PC-9 (cell line): ENCODE measurements around the gene PPP2R2B. TPM values are rescaled to one million over a fixed set of nuclear protein-coding genes. Genes with fewer than 3 reads are reported as not detected.

ENCODE experiments used
- BruUV-seq: library from RNA; stranded (reverse); fragments of 400-500 nt; replicated peaks from 2 replicates; lab custom pipeline; 2021; lab: Mats Ljungman, UMichigan
- CTCF ChIA-PET: fragments of 300-600 bp; sonication (Branson Sonifier 250); formaldehyde crosslinking; loops from one replicate; lab custom pipeline; 2022; ENCODE audit warnings: antibody characterized with exemption; lab: Charles Lee
- POLR2A ChIA-PET: fragments of 300-600 bp; sonication (Branson Sonifier 250); formaldehyde crosslinking; loops from one replicate; lab custom pipeline; 2022; ENCODE audit warnings: antibody characterized with exemption; ENCODE audit not compliant: unreplicated experiment; lab: Charles Lee
- DNase-seq, 2 experiments: peaks; one replicate each; pipeline versions ENCODE4 v3.0.0 to v3.0.0-alpha.2; 2015 to 2022; ENCODE audit warnings: mixed read lengths in 1 of 2
- H2AFZ ChIP-seq: fragments of 200-600 bp; sonication (generic); 2 replicates; pipeline ENCODE4 v1.8.1; 2017; ENCODE audit warnings: antibody characterized with exemption
- H3F3A ChIP-seq: fragments of 200-600 bp; sonication (generic); 2 replicates; pipeline ENCODE4 v1.8.1; 2017; ENCODE audit warnings: antibody characterized with exemption, mild to moderate bottlenecking, low read depth; ENCODE audit not compliant: insufficient read depth
- H3K27ac ChIP-seq: fragments of 200-600 bp; sonication (generic); 2 replicates; pipeline ENCODE4 v1.6.1; 2016; ENCODE audit warnings: mixed run types
- H3K27me3 ChIP-seq: fragments of 200-600 bp; sonication (generic); 2 replicates; pipeline ENCODE4 v1.6.1; 2016; ENCODE audit warnings: low read depth, mixed run types; ENCODE audit not compliant: insufficient read depth
- H3K36me3 ChIP-seq: fragments of 200-600 bp; sonication (generic); 2 replicates; pipeline ENCODE4 v1.6.1; 2016; ENCODE audit warnings: low read depth, mixed run types
- H3K4me1 ChIP-seq: fragments of 200-600 bp; sonication (generic); replicated peaks from 2 replicates; pipeline ENCODE4 v1.6.1; 2016; ENCODE audit warnings: mixed run types; ENCODE audit not compliant: insufficient read depth
- H3K4me2 ChIP-seq: fragments of 200-600 bp; sonication (generic); 2 replicates; pipeline ENCODE4 v1.6.1; 2017; ENCODE audit warnings: mixed run types
- H3K4me3 ChIP-seq: fragments of 200-600 bp; sonication (generic); 2 replicates; pipeline ENCODE4 v1.6.1; 2016; ENCODE audit warnings: mixed run types
- H3K79me2 ChIP-seq: fragments of 200-600 bp; sonication (generic); 2 replicates; pipeline ENCODE4 v1.6.1; 2017; ENCODE audit warnings: low read depth, mixed run types
- H3K9me2 ChIP-seq: fragments of 200-600 bp; sonication (generic); 2 replicates; pipeline ENCODE4 v1.8.1; 2017; ENCODE audit warnings: mild to moderate bottlenecking; ENCODE audit not compliant: insufficient read depth
- H3K9me3 ChIP-seq: fragments of 200-600 bp; sonication (generic); 2 replicates; pipeline ENCODE4 v1.8.1; 2016; ENCODE audit warnings: low read depth; ENCODE audit not compliant: insufficient read depth
- H4K20me1 ChIP-seq: fragments of 200-600 bp; sonication (generic); 2 replicates; pipeline ENCODE4 v1.8.1; 2017; ENCODE audit not compliant: insufficient read depth
- CTCF ChIP-seq: fragments of 200-600 bp; sonication (generic); conservative IDR thresholded peaks from 2 replicates; pipeline ENCODE4 v1.6.1; 2017; ENCODE audit warnings: mixed run types, antibody characterized with exemption, mild to moderate bottlenecking, moderate library complexity
- EZH2 ChIP-seq: fragments of 200-600 bp; sonication (generic); IDR thresholded peaks from 2 replicates; pipeline ENCODE4 v1.8.0; 2017; ENCODE audit warnings: antibody characterized with exemption, low read depth
- intact Hi-C: fragments of 100-400 bp; cut with micrococcal nuclease; formaldehyde crosslinking; loops from one replicate; pipeline ENCODE4 v1.10.0; 2022; ENCODE audit not compliant: unreplicated experiment
- total RNA-seq: library from RNA; stranded (reverse); gene quantifications from 2 replicates; pipeline ENCODE4 v1.2.3, GENCODE V29; 2021

The PPP2R2B gene
- total RNA-seq, 1 experiment from 2014 or later, result not detected

GRCh38 chr5:146698651-146699050 is 179.9 kb downstream of the PPP2R2B start:
- Histone ChIP-seq H3K79me2 (no peaks in the 10 kb centered on the region), H3K4me3 (no peak overlapping the region), H3K27ac (no peak overlapping the region), H3K4me1 (no peaks in the 10 kb centered on the region), H4K20me1 (no peaks in the 10 kb centered on the region), H3K27me3 (peaks cover 9% of the 10 kb centered on the region; the same call in 1 of the 2 replicates), H3F3A (no peaks in the 10 kb centered on the region), H3K36me3 (no peaks in the 10 kb centered on the region), H3K4me2 (no peak overlapping the region), H2AFZ (no peak overlapping the region), H3K9me3 (no peaks in the 10 kb centered on the region), H3K9me2 (no peaks in the 10 kb centered on the region)
- POLR2A ChIA-PET, result no interaction called here
- no peak for DNase-seq
- intact Hi-C loops, result no loop called here
- BruUV-seq, result no TSS peak
- TF ChIP-seq EZH2 (no peak), CTCF (no peak)
- CTCF ChIA-PET, result no interaction called here

- Histone ChIP-seq H3K4me2 (no peak overlapping the region), H3K4me3 (no peak overlapping the region), H3F3A (no peaks in the 10 kb centered on the region), H3K36me3 (no peaks in the 10 kb centered on the region), H4K20me1 (no peaks in the 10 kb centered on the region), H3K27me3 (peaks cover 18% of the 10 kb centered on the region), H3K9me3 (no peaks in the 10 kb centered on the region), H3K27ac (no peak overlapping the region), H3K4me1 (no peaks in the 10 kb centered on the region), H3K79me2 (no peaks in the 10 kb centered on the region), H2AFZ (no peak overlapping the region), H3K9me2 (no peaks in the 10 kb centered on the region)
- CTCF ChIA-PET, result no interaction called here
- TF ChIP-seq EZH2 (no peak), CTCF (no peak)
- intact Hi-C loops, result no loop called here
- no TSS peak for BruUV-seq
- POLR2A ChIA-PET, result no interaction called here
- no peak for DNase-seq
Measured at GRCh38 chr5:146697211-146697610, 181.3 kb downstream of the PPP2R2B start.

GRCh38 chr5:146695646-146696045 is 182.9 kb downstream of the PPP2R2B start:
- no peaks in the 10 kb centered on the region for H3K79me2 ChIP-seq
- H3F3A ChIP-seq, result no peaks in the 10 kb centered on the region
- ChIA-PET POLR2A (no interaction called here), CTCF (no interaction called here)
- no peaks in the 10 kb centered on the region for H4K20me1 ChIP-seq
- no peak for DNase-seq
- H3K9me3 ChIP-seq, result no peaks in the 10 kb centered on the region
- TF ChIP-seq CTCF, result no peak
- no peak for TF ChIP-seq EZH2
- H2AFZ ChIP-seq, result no peak overlapping the region
- BruUV-seq, result no TSS peak
- H3K4me1 ChIP-seq, result no peaks in the 10 kb centered on the region
- H3K4me3 ChIP-seq, result no peak overlapping the region
- H3K9me2 ChIP-seq, result no peaks in the 10 kb centered on the region
- H3K36me3 ChIP-seq, result no peaks in the 10 kb centered on the region
- intact Hi-C loops, result no loop called here
- no peak overlapping the region for H3K27ac ChIP-seq
- H3K4me2 ChIP-seq, result no peak overlapping the region
- H3K27me3 ChIP-seq, result peaks cover 34% of the 10 kb centered on the region
